ENCODE results near the gene SIMC1.

The SIMC1 gene

GRCh38 chr5:176371621-176372539 lies 133.7 kb downstream of the SIMC1 start:
- TF ChIP-seq ZC3H10 (CRISPR knock-in tag; IDR thresholded peaks at IDR 0.05): no peak
- TF ChIP-seq GLIS3 (CRISPR knock-in tag; IDR thresholded peaks at IDR 0.05): no peak
- TF ChIP-seq POU6F1 (CRISPR knock-in tag; IDR thresholded peaks at IDR 0.05; ENCODE audit: borderline replicate concordance, low read depth): no peak
- TF ChIP-seq RARB (CRISPR knock-in tag; IDR thresholded peaks at IDR 0.05): no peak
- TF ChIP-seq ZNF565 (CRISPR knock-in tag; conservative IDR thresholded peaks at IDR 0.05; ENCODE audit: low read depth): no peak
- TF ChIP-seq ZFP30 (CRISPR knock-in tag; IDR thresholded peaks at IDR 0.05): no peak
- no peak for TF ChIP-seq TOX (CRISPR knock-in tag; IDR thresholded peaks at IDR 0.05; ENCODE audit: borderline replicate concordance)
- no peak for TF ChIP-seq ARNTL (CRISPR knock-in tag; IDR thresholded peaks at IDR 0.05; ENCODE audit: borderline replicate concordance, low read depth)
- TF ChIP-seq CSDC2 (CRISPR knock-in tag; IDR thresholded peaks at IDR 0.05): no peak
- no peak for TF ChIP-seq ZFP3 (CRISPR knock-in tag; IDR thresholded peaks at IDR 0.05)
- no peak for ATAC-seq

GRCh38 chr5:176373100-176373818 lies 135.0 kb downstream of the SIMC1 start:
- TF ChIP-seq GLIS3 (CRISPR knock-in tag; IDR thresholded peaks at IDR 0.05): no peak
- TF ChIP-seq CSDC2 (CRISPR knock-in tag; IDR thresholded peaks at IDR 0.05): no peak
- no peak for TF ChIP-seq ESRRG (CRISPR knock-in tag; IDR thresholded peaks at IDR 0.05)
- no peak for TF ChIP-seq RARB (CRISPR knock-in tag; IDR thresholded peaks at IDR 0.05)
- TF ChIP-seq CREB5 (CRISPR knock-in tag; IDR thresholded peaks at IDR 0.05; ENCODE audit: low read depth): no peak
- TF ChIP-seq ZFP30 (CRISPR knock-in tag; IDR thresholded peaks at IDR 0.05): no peak
- no peak for TF ChIP-seq ARNTL (CRISPR knock-in tag; IDR thresholded peaks at IDR 0.05; ENCODE audit: borderline replicate concordance, low read depth)
- no peak for TF ChIP-seq SNAI2 (CRISPR knock-in tag; IDR thresholded peaks at IDR 0.05)
- TF ChIP-seq ZFP3 (CRISPR knock-in tag; IDR thresholded peaks at IDR 0.05): no peak
- no peak for TF ChIP-seq PATZ1 (CRISPR knock-in tag; IDR thresholded peaks at IDR 0.05; ENCODE audit: borderline replicate concordance)
- ATAC-seq: no peak; the same call in 2 of the 3 replicates

- ATAC-seq: no peak
- TF ChIP-seq CREB5 (CRISPR knock-in tag; IDR thresholded peaks at IDR 0.05; ENCODE audit: low read depth): no peak
- TF ChIP-seq PPARA (CRISPR knock-in tag; IDR thresholded peaks at IDR 0.05; ENCODE audit: borderline replicate concordance): no peak
- no peak for TF ChIP-seq TSHZ2 (CRISPR knock-in tag; IDR thresholded peaks at IDR 0.05)
- TF ChIP-seq ESRRG (CRISPR knock-in tag; IDR thresholded peaks at IDR 0.05): no peak
- TF ChIP-seq PATZ1 (CRISPR knock-in tag; IDR thresholded peaks at IDR 0.05; ENCODE audit: borderline replicate concordance): no peak
- TF ChIP-seq ISL1 (CRISPR knock-in tag; IDR thresholded peaks at IDR 0.05): no peak
- no peak for TF ChIP-seq POU6F1 (CRISPR knock-in tag; IDR thresholded peaks at IDR 0.05; ENCODE audit: borderline replicate concordance, low read depth)
- no peak for TF ChIP-seq SNAI2 (CRISPR knock-in tag; IDR thresholded peaks at IDR 0.05)
- TF ChIP-seq ZC3H10 (CRISPR knock-in tag; IDR thresholded peaks at IDR 0.05): no peak
- TF ChIP-seq ZFP3 (CRISPR knock-in tag; IDR thresholded peaks at IDR 0.05): no peak
- TF ChIP-seq ZFP30 (CRISPR knock-in tag; IDR thresholded peaks at IDR 0.05): no peak
Observed at GRCh38 chr5:176379881-176380280, 141.7 kb downstream of the SIMC1 start.
